K562 (cell line): ENCODE measurements around the gene SNRNP200. TPM values are rescaled to one million over a fixed set of nuclear protein-coding genes. Genes with fewer than 3 reads are reported as not detected.

Source experiments
- CEBPZ ChIP-seq: fragments of 150-350 bp; IDR thresholded peaks from 2 replicates; pipeline ENCODE4 v1.6.1; 2014; ENCODE audit warnings: low read depth, mild to moderate bottlenecking, low read length, borderline replicate concordance
- FOXO4 ChIP-seq: fragments of 450-650 bp; formaldehyde crosslinking; IDR thresholded peaks from 2 replicates; pipeline ENCODE4 v1.4.0; 2020; ENCODE audit warnings: mild to moderate bottlenecking, moderate library complexity
- FOXP1 ChIP-seq: sonication (generic); formaldehyde crosslinking; IDR thresholded peaks from 2 replicates; pipeline ENCODE4 v1.8.0; 2022; ENCODE audit warnings: mild to moderate bottlenecking, missing genetic modification reagents
- KHSRP ChIP-seq: fragments of 450-650 bp; IDR thresholded peaks from 2 replicates; pipeline ENCODE4 v1.6.1; 2017
- NCOA4 ChIP-seq: fragments of 450-650 bp; IDR thresholded peaks from 2 replicates; pipeline ENCODE4 v1.6.1; 2018; ENCODE audit warnings: mild to moderate bottlenecking; ENCODE audit not compliant: partially characterized antibody
- NR2C1 ChIP-seq, 2 experiments: fragments of 450-650 bp; IDR thresholded peaks; 2 replicates each; pipeline ENCODE4 v1.6.1; 2017; ENCODE audit warnings: mild to moderate bottlenecking in 2 of 2, antibody characterized with exemption in 1 of 2, inconsistent platforms in 1 of 2, missing compliant biosample characterization in 1 of 2, missing genetic modification characterization in 1 of 2
- PRPF4 ChIP-seq: fragments of 200-400 bp; formaldehyde crosslinking; IDR thresholded peaks from one replicate; pipeline ENCODE4 v1.6.1; 2017; ENCODE audit warnings: low read length, low read depth, mild to moderate bottlenecking; ENCODE audit not compliant: insufficient read depth, poor library complexity, severe bottlenecking
- SUPT5H ChIP-seq: fragments of 450-650 bp; IDR thresholded peaks from 2 replicates; pipeline ENCODE4 v1.6.1; 2016
- TCF7L2 ChIP-seq: fragments of 150-350 bp; IDR thresholded peaks from 2 replicates; pipeline ENCODE4 v1.6.1; 2016; ENCODE audit warnings: low read depth, mild to moderate bottlenecking, low read length, moderate library complexity
- ZNF143 ChIP-seq: sonication (generic); formaldehyde crosslinking; IDR thresholded peaks from 2 replicates; pipeline ENCODE4 v1.9.0; 2022; ENCODE audit warnings: mild to moderate bottlenecking, missing genetic modification reagents
- polyA plus RNA-seq, 8 experiments: library from polyadenylated mRNA; depleted of rRNA in 4 of 8; stranded (reverse) in 5 of 8; unstranded in 3 of 8; fragments of >200 nt; fragmentation: Nextera tagmentation in 2 of 8; fragmentation: Illumina TruSeq in 1 of 8; extraction: Ambion mirVana in 2 of 8; extraction: Trizol in 1 of 8; gene quantifications; 2 replicates each; pipeline versions ENCODE4 v1.2.1 to v1.2.3, GENCODE V29; 2011 to 2014; ENCODE audit warnings: inconsistent platforms in 1 of 8, missing spikeins in 1 of 8
- total RNA-seq, 7 experiments: library from RNA; depleted of rRNA in 6 of 7; stranded (reverse); fragments of >200 nt in 6 of 7; fragmentation: Illumina TruSeq in 2 of 7; extraction: Trizol in 2 of 7; gene quantifications; 2 replicates each; pipeline versions ENCODE4 v1.2.1 to v1.2.3, GENCODE V29; 2011 to 2021; ENCODE audit warnings: low replicate concordance in 1 of 7

Gene SNRNP200
- total and polyA plus RNA-seq, 9 of the 15 experiments (the other 6 are each of a cell fraction or from before 2014, with no cell fraction given) = 76.1 to 231 (median 155) TPM

- no peak for TF ChIP-seq ZNF143 (CRISPR knock-in tag)
- no peak for TF ChIP-seq PRPF4
- no peak for TF ChIP-seq TCF7L2
- no peak for TF ChIP-seq NCOA4
- TF ChIP-seq FOXO4 (CRISPR knock-in tag) = no peak
- TF ChIP-seq KHSRP = no peak
- no peak for TF ChIP-seq CEBPZ
- TF ChIP-seq NR2C1 (IDR thresholded peaks at IDR 0.05) = no peak
- no peak for TF ChIP-seq NR2C1 (tag; IDR thresholded peaks at IDR 0.05)
- no peak for TF ChIP-seq SUPT5H
- TF ChIP-seq FOXP1 (CRISPR knock-in tag) = no peak
- TF ChIP-seq, all 486 proteins: peak for 0
Measured at GRCh38 chr2:96345438-96345837, 40.1 kb upstream of the SNRNP200 start (continued).
